Peyer's patch (tissue), 4 donors: Measurements from ENCODE around the gene FN3K. TPM values are rescaled to one million over a fixed set of nuclear protein-coding genes. Genes with fewer than 3 reads are reported as not detected.

Experiments used
- DNase-seq, 3 donors: peaks; one replicate each; pipeline ENCODE4 v3.0.0-alpha.2; 2017 to 2019
- H3K27ac ChIP-seq, 4 donors: fragments of 200-600 bp; sonication (generic); one replicate each; pipeline ENCODE4 v1.5.1; 2016 to 2019
- H3K27me3 ChIP-seq, 2 donors: fragments of 200-600 bp; sonication (generic); one replicate each; pipeline ENCODE4 v1.5.1; 2019
- H3K36me3 ChIP-seq, 3 donors: fragments of 200-600 bp; sonication (generic); one replicate each; pipeline ENCODE4 v1.5.1; 2016 to 2019
- H3K4me1 ChIP-seq, 4 donors: fragments of 200-600 bp; sonication (generic); one replicate each; pipeline ENCODE4 v1.5.1; 2016 to 2019
- H3K4me3 ChIP-seq, 4 donors: fragments of 200-600 bp; sonication (generic); 1 replicate in 3 of 4; 2 replicates in 1 of 4; pipeline ENCODE4 v1.5.1; 2016 to 2019; ENCODE audit warnings: mild to moderate bottlenecking in 1 of 4
- H3K9me3 ChIP-seq, 4 donors: fragments of 200-600 bp; sonication (generic); one replicate each; pipeline ENCODE4 v1.5.1; 2016 to 2019; ENCODE audit warnings: mild to moderate bottlenecking in 1 of 4
- CTCF ChIP-seq, 6 experiments: fragments of 450-650 bp in 4 of 6; fragments of 200-600 bp in 2 of 6; sonication (generic) in 1 of 6; IDR thresholded peaks; one replicate each; pipeline ENCODE4 v1.5.1; 2017 to 2019; ENCODE audit warnings: antibody characterized with exemption in 6 of 6, mild to moderate bottlenecking in 3 of 6, moderate library complexity in 1 of 6
- POLR2A ChIP-seq, 2 donors: fragments of 450-650 bp; IDR thresholded peaks; one replicate each; pipeline ENCODE4 v1.5.1; 2017; ENCODE audit warnings: antibody characterized with exemption in 2 of 2, mild to moderate bottlenecking in 2 of 2, moderate library complexity in 2 of 2
- total RNA-seq, 4 donors: library from RNA; depleted of rRNA; stranded (reverse); fragments of >200 nt; gene quantifications; one replicate each; pipeline ENCODE4 v1.1.0, GENCODE V29; 2016

The FN3K gene
- total RNA-seq, 4 donors from 2014 or later = 14.0 to 56.3 (median 23.0) TPM

- DNase-seq = peak in 1 of 3 donors; percentile 57
- TF ChIP-seq POLR2A (IDR thresholded peaks at IDR 0.05) (no peak), CTCF (IDR thresholded peaks at IDR 0.05) (no peak)
- Histone ChIP-seq H3K4me3 (no peak overlapping the region), H3K36me3 (no peaks in the 10 kb centered on the region), H3K9me3 (no peaks in the 10 kb centered on the region), H3K27me3 (no peaks in the 10 kb centered on the region), H3K27ac (no peak overlapping the region), H3K4me1 (peaks cover 0 to 22% (median 9%) of the 10 kb centered on the region in 4 donors)
Measured at GRCh38 chr17:82750241-82750908, 15.0 kb downstream of the FN3K start.

GRCh38 chr17:82751171-82751570, 15.8 kb downstream of the FN3K start:
- peak overlapping the region; percentile 86 to 98 (median 90) for H3K4me3 ChIP-seq
- H3K9me3 ChIP-seq = no peaks in the 10 kb centered on the region
- peaks cover 0 to 22% (median 9%) of the 10 kb centered on the region in 4 donors for H3K4me1 ChIP-seq
- H3K36me3 ChIP-seq = no peaks in the 10 kb centered on the region
- peak overlapping the region in 3 of 4 donors; percentile 90 to 91 (median 90) for H3K27ac ChIP-seq
- TF ChIP-seq CTCF (IDR thresholded peaks at IDR 0.05) (peak in 1 of 6 experiments; percentile 12), POLR2A (IDR thresholded peaks at IDR 0.05) (no peak)
- no peaks in the 10 kb centered on the region for H3K27me3 ChIP-seq
- no peak for DNase-seq

- Histone ChIP-seq H3K36me3 (no peaks in the 10 kb centered on the region), H3K27me3 (no peaks in the 10 kb centered on the region), H3K9me3 (no peaks in the 10 kb centered on the region), H3K27ac (peak within 1 kb of the TSS; percentile 81 to 91 (median 90)), H3K4me1 (peaks cover 0 to 22% (median 9%) of the 10 kb centered on the region in 4 donors), H3K4me3 (peak within 1 kb of the TSS; percentile 86 to 98 (median 90))
- peak; percentile 28 to 43 for TF ChIP-seq POLR2A (IDR thresholded peaks at IDR 0.05)
- no peak for TF ChIP-seq CTCF (IDR thresholded peaks at IDR 0.05)
- peak; percentile 87 to 93 (median 92) for DNase-seq
Measured at GRCh38 chr17:82751571-82752370, 16.4 kb downstream of the FN3K start, which contains the start of gene TBCD. TSS of gene TBCD (plus strand) at chr17:82752065. CDS start at chr17:82752194, 129 bp downstream.

GRCh38 chr17:82752371-82753200, 17.2 kb downstream of the FN3K start:
- H3K9me3 ChIP-seq = no peaks in the 10 kb centered on the region
- peaks cover 0 to 22% (median 9%) of the 10 kb centered on the region in 4 donors for H3K4me1 ChIP-seq
- H3K36me3 ChIP-seq = no peaks in the 10 kb centered on the region
- TF ChIP-seq CTCF (IDR thresholded peaks at IDR 0.05) (no peak), POLR2A (IDR thresholded peaks at IDR 0.05) (no peak)
- H3K27ac ChIP-seq = peak overlapping the region; percentile 81 to 91 (median 90)
- peak overlapping the region; percentile 86 to 98 (median 90) for H3K4me3 ChIP-seq
- DNase-seq = no peak
- H3K27me3 ChIP-seq = no peaks in the 10 kb centered on the region

- DNase-seq = no peak
Measured at GRCh38 chr17:82753201-82753464, 17.7 kb downstream of the FN3K start.

More at GRCh38 chr17:82753201-82753464, 17.7 kb downstream of the FN3K start:
- Histone ChIP-seq H3K9me3 (no peaks in the 10 kb centered on the region), H3K4me1 (peaks cover 0 to 22% (median 9%) of the 10 kb centered on the region in 4 donors), H3K27me3 (no peaks in the 10 kb centered on the region), H3K4me3 (peak overlapping the region in 2 of 4 donors; percentile 86 to 89), H3K36me3 (no peaks in the 10 kb centered on the region), H3K27ac (no peak overlapping the region)
- TF ChIP-seq POLR2A (IDR thresholded peaks at IDR 0.05) (no peak), CTCF (IDR thresholded peaks at IDR 0.05) (no peak)
